OCI-M2 (cell line): ENCODE data around the gene NUP133.
"Not testable (repeated sequence)": the region's sequence is repeated elsewhere in the genome, so short reads cannot be mapped to it uniquely, and the experiment has no call there.

ENCODE experiments used
- DNase-seq: peaks from one replicate; lab custom pipeline; 2025; ENCODE audit not compliant: unreplicated experiment; lab: John Stamatoyannopoulos, UW

The NUP133 gene

DNA sequence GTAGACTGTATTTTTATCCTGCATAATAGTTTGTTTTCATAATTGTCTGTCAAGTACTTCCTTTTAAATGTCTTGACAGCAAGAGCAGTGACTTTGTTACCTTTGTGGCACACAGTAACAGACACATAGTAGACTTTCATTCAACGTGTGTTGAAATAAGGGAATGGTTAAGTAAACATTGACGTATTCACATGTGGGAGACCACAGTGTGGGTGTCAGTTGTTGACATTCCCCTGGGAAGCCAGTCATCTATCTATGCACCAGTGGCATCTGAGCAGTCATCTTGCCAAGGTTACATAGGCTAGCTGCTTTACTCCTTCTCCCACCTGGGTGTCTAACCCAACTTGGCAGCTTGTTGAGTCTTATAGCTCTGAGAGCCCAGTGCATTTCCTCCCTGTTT is 1.4 kb upstream of the NUP133 start:
- DNase-seq, result no peak

GRCh38 chr1:229508823-229509337 is 739 bp upstream of the NUP133 start:
- no peak for DNase-seq

- DNase-seq, result no peak
Observed at GRCh38 chr1:229507502-229507901, 639 bp downstream of the NUP133 start.

DNA sequence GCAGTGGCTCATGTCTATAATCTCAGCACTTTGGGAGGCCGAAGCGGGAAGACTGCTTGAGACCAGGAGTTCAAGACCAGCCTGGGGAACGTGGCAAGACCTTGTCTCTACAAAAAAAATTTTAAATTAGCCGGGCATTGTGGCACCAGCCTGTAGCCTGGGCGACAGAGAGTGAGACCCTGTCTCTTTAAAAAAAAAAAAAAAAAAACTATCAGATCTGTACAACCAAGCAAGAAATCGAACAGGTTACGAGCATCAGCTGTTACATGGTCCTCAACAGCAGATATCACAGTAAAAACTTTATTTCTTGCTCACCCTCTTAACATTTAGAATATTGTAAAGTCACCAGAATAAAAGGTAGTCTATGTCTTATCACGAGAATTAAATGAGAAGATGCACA is 1.5 kb downstream of the NUP133 start:
- no peak for DNase-seq

DNA sequence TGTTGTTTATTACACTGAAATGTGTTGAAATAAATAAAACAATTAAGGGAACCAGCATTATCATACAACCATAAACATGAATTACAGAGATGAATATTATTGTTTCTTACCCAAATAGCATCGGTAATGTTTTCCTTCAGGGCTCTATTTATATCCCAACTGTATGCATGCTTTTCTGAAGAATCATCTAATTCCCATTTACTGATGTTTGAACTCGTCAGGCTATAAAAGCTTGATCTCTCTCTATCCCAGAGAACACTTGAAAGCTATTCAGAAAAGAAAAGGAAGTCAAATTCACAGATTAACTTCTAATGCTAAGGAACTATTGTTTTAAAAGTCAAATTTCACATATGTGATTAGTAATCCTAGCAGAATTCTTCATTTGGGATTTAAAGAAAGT is 12.4 kb downstream of the NUP133 start:
- no peak for DNase-seq

DNA sequence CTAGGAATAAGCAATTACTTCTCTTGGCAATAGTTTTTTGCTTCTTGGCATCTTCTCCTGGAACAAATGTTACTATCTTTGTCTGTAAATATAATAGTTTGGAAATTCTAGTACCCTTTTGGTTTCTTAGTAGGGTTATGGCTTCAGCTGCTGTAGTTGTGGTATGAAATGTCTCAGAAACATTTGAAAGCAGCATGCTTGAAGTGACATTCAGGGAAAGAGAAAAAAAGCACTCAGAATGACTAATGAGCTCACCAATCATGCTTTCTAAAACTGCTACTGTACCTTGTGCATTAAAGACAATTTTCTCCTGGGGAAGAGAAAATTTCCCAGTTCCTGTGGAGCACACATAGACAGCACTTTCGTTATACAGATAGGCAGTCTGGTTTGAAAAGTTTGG is 21.0 kb downstream of the NUP133 start:
- no peak for DNase-seq

DNA sequence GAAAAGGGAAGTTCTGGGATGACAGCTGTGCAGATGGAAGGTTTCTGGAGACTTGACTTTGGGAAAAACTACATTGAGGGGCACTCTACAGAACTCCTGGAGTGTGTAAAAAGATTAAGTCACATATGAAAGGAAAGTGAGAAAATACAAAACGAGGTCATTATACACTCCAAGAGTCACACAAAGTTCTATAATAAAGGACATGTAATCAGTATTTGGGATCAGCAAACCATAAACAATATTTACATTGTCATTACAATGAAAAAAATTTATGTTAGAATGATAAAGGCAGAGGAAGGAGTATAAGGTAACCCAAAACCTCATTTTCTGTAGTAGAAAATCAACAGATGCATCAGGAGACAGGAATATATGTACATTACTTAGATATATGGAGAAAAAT is 22.8 kb downstream of the NUP133 start:
- DNase-seq, result no peak

- DNase-seq, result no peak
Observed at GRCh38 chr1:229482511-229482910, 25.6 kb downstream of the NUP133 start.

DNA sequence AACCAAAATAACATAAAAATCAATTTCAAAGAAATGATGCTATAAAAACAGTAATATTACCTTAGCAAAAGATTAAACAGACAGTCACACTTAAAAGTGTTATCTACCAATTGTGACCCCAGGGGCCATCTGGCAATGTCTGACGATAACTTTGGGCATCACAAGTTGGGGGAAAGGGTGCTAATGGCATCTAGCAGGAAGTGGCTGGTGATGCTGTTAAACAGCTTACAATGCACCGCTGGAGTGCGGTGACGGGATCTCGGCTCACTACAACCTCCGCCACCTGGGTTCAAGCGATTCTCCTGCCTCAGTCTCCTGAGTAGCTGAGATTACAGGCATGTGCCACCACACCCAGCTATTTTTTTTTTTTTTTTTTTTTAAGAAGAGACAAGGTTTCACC is 27.6 kb downstream of the NUP133 start:
- no peak for DNase-seq

DNA sequence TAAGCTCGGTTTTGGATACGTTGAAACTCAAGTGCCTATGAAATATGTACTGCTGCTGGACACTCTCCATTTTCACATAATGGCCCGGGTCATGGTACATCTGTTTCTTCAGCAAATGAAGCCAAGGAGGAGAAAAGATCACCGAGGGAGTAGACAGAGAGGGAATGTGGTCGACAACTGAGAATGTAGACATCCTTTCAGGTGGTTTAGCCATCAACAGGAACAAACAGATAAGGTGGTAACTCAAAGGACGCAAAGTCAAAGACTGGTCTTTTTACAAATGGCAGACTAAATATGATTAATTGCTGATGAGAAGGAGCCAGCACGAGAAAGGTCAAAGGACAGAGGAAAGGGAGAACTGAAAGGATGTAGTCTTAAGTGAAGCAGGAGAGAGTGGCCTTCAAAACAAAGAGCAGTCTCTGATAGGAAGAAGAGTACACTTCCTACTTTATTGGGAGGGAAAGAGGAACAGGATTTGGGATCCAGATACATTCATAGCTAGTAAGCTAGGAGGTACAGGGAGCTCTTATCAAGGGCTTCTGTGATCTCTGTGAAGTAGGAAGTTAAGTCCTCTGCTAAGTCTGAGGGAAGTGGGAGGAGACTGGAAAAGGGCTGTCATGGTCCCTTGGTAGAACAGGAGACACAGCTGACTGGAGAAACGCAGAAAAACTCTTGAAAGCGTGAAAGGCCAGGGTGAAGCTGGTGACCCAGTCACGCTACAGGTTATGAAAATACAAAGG is 28.3 kb downstream of the NUP133 start:
- DNase-seq, result no peak

- DNase-seq, result no peak
Observed at GRCh38 chr1:229478852-229479251, 29.3 kb downstream of the NUP133 start.

- DNase-seq, result not testable (repeated sequence)
Observed at GRCh38 chr1:229475859-229476258, 32.3 kb downstream of the NUP133 start.

- no peak for DNase-seq
Observed at GRCh38 chr1:229474509-229474908, 33.6 kb downstream of the NUP133 start.

DNA sequence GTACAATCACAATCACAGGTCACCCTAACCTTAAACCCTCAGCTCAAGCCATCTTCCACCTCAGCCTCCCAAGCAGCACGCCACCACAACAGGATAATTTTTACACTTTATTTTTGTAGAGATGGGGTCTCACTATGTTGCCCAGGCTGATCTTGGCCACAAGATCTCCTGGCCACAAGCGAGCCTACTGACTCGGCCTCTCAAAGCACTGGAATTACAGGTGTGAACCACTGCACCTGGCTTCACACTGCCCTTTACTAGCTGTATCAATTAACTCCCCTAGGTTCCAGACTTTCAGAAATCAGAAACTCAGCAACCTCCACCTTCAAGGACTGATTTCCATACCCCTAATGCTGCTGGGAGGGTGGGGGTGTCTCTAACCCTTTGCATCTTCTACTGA is 37.0 kb downstream of the NUP133 start:
- no peak for DNase-seq

GRCh38 chr1:229470406-229471043 is 37.6 kb downstream of the NUP133 start:
- no peak for DNase-seq

DNA sequence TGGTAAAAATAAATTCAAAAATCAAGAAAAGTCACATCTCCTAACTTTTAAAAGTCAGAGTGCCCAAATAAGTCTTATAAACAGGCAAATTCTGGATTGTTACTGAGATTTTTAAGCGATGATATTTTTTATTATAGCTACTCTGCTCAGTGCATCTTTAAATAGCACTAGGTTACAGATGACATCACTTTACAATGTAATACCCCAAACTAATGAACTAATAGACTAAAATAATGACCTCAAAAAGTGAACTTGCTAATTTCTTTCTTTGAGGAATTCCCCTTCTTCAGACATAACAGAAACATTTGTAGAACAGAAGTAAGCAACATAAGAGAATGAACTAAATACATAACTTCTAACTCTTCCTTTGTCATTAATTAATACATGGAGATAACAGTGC is 41.3 kb downstream of the NUP133 start:
- no peak for DNase-seq

- DNase-seq, result no peak
Observed at GRCh38 chr1:229464672-229465071, 43.5 kb downstream of the NUP133 start.

DNA sequence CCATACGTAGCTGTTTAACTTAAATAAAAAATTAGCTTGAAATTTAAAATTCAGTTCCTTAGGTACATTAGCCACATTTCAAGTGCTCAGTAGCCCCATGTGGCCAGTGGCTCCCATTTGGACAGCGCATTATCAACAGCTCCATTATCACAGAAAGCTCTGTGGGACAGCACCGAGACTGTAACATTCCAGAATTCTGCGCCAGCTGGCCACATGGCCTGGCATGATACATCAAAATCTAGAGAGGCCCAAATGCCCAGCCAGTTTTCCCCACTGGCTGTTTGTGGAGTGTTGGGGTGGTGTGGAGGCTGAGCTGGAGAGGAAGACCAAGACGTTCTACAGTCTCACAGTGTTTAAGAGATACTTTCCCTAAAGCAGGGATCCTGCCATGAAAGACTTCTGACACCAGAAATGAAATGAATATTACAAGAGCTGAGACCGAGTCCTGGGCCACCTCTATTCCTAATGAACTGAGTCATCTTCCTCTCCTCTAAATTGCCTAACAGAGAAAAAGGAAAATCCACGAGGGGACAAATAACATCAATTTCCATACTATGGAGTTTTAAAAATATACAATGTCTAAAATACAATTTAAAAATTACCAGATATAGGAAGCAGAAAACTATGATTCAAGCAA is 47.0 kb downstream of the NUP133 start:
- DNase-seq, result no peak

DNA sequence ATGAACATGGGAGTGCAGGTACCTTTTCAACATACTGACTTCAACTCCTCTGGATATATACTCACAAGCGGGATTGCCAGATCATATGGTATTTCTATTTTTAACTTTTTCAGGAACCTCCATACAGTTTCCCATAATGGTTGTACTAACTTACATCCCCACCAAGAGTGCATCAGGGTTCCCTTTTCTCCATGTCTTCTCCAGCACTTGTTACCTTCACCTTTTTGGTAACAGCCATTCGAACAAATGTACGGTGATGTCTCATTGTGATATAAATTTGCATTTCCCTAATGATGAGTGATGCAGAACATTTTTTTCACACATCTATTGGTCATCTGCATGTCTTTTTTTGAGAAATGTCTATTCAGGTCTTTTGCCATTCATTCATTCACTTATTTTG is 48.3 kb downstream of the NUP133 start:
- DNase-seq, result no peak

- DNase-seq, result no peak
Observed at GRCh38 chr1:229457436-229457835, 50.7 kb downstream of the NUP133 start.

- DNase-seq, result no peak
Observed at GRCh38 chr1:229456016-229456415, 52.1 kb downstream of the NUP133 start.

- no peak for DNase-seq
Observed at GRCh38 chr1:229454056-229454455, 54.1 kb downstream of the NUP133 start.
